Spleen (tissue), 11 donors: ENCODE data around the gene JSRP1. TPM values are rescaled to one million over a fixed set of nuclear protein-coding genes. Genes with fewer than 3 reads are reported as not detected.
A peak's percentile ranks its signal among the peaks of the same experiment; 100 is the strongest.

Source experiments
- DNase-seq: peaks from one replicate; pipeline ENCODE4 v3.0.0-alpha.2; 2020
- H3K27ac ChIP-seq, 8 donors: fragments of 200-600 bp; sonication (generic) in 7 of 8; 1 replicate in 4 of 8; 2 replicates in 4 of 8; pipeline versions ENCODE4 v1.5.0 to v1.8.0; 2016 to 2021; ENCODE audit warnings: inconsistent platforms in 4 of 8, mild to moderate bottlenecking in 4 of 8, moderate library complexity in 1 of 8
- H3K27me3 ChIP-seq, 7 donors: fragments of 200-600 bp; sonication (generic) in 6 of 7; replicated peaks in 1 of 7; 1 replicate in 4 of 7; 2 replicates in 3 of 7; pipeline versions ENCODE4 v1.5.0 to v1.8.0; 2016 to 2021; ENCODE audit warnings: inconsistent platforms in 3 of 7, mild to moderate bottlenecking in 1 of 7
- H3K36me3 ChIP-seq, 6 donors: fragments of 200-600 bp; sonication (generic) in 5 of 6; 1 replicate in 4 of 6; 2 replicates in 2 of 6; pipeline versions ENCODE4 v1.5.0 to v1.8.0; 2016 to 2021; ENCODE audit warnings: inconsistent platforms in 2 of 6
- H3K4me1 ChIP-seq, 6 donors: fragments of 200-600 bp; sonication (generic) in 5 of 6; 1 replicate in 3 of 6; 2 replicates in 3 of 6; pipeline versions ENCODE4 v1.5.0 to v1.8.0; 2016 to 2021; ENCODE audit warnings: inconsistent platforms in 3 of 6
- H3K4me3 ChIP-seq, 8 donors: fragments of 200-600 bp; sonication (generic) in 7 of 8; 1 replicate in 4 of 8; 2 replicates in 4 of 8; pipeline versions ENCODE4 v1.5.0 to v1.8.0; 2016 to 2021; ENCODE audit warnings: inconsistent platforms in 4 of 8, mild to moderate bottlenecking in 4 of 8, moderate library complexity in 2 of 8
- H3K9me3 ChIP-seq, 8 donors: fragments of 200-600 bp; sonication (generic) in 7 of 8; 1 replicate in 4 of 8; 2 replicates in 4 of 8; pipeline versions ENCODE4 v1.5.0 to v1.8.0; 2016 to 2021; ENCODE audit warnings: inconsistent platforms in 4 of 8
- CTCF ChIP-seq, 11 experiments: fragments of 200-600 bp in 7 of 11; fragments of 450-650 bp in 4 of 11; sonication (generic) in 4 of 11; IDR thresholded peaks in 8 of 11; conservative IDR thresholded peaks in 3 of 11; 1 replicate in 7 of 11; 2 replicates in 4 of 11; pipeline versions ENCODE4 v1.4.0 to v1.8.0; 2016 to 2021; ENCODE audit warnings: antibody characterized with exemption in 11 of 11, inconsistent platforms in 4 of 11, mild to moderate bottlenecking in 1 of 11
- POLR2A ChIP-seq, 3 donors: fragments of 450-650 bp; IDR thresholded peaks; one replicate each; pipeline ENCODE4 v1.5.1; 2017; ENCODE audit warnings: antibody characterized with exemption in 3 of 3, mild to moderate bottlenecking in 1 of 3
- POLR2AphosphoS5 ChIP-seq, 3 donors: sonication (generic); formaldehyde crosslinking; IDR thresholded peaks; one replicate each; pipeline ENCODE4 v1.5.1; 2017; ENCODE audit warnings: antibody characterized with exemption in 3 of 3
- WGBS, 5 donors: extraction: QIAGEN DNeasy Blood & Tissue Kit in 3 of 5; methylation state at CpG; one replicate each; pipeline versions ENCODE4 v1.1.5 to v1.1.7; 2013 to 2018; 5-methylcytosine and 5-hydroxymethylcytosine counted together
- intact Hi-C: fragments of 100-400 bp; cut with DNase I; formaldehyde crosslinking; loops from one replicate; pipeline ENCODE4 v1.15.0; 2023; ENCODE audit warnings: low total_unique reads
- polyA plus RNA-seq, 3 donors: library from polyadenylated mRNA; stranded (reverse); fragments of 200-250 nt; gene quantifications; one replicate each; pipeline ENCODE4 v1.2.1, GENCODE V29; 2013
- total RNA-seq, 7 donors: library from RNA; depleted of rRNA in 3 of 7; stranded (reverse); fragments of >200 nt in 3 of 7; fragmentation: NEBNext Ultra II Directional in 4 of 7; extraction: Animal tissue kit (Norgen Biotek cat#: 25700) in 4 of 7; gene quantifications; one replicate each; pipeline versions ENCODE4 v1.1.0 to v1.2.1, GENCODE V29; 2016 to 2021
- donor health status: healthy with polysubstance abuse.
- donor health status: DM: no; HTN: no; CAD: no; lungs with moderate emphysema.
- donor health status: DM: no; HTN: no; CAD: no.
- donor health status: Bipolar disorder and iron deficiency.
- donor health status: healthy.
- donor health status: DM: no; HTN: no; CAD: no.
- donor health status: DM: yes; HTN: yes; CAD: no.

JSRP1 gene
- total and polyA plus RNA-seq, 10 donors = 1.2 to 4.8 (median 3.1) TPM

- H3K4me1 ChIP-seq = peaks cover 0 to 16% (median 2%) of the 10 kb centered on the region in 6 donors
- peak overlapping the region in 3 of 8 donors; percentile 21 to 54 (median 31) for H3K27ac ChIP-seq
- H3K4me3 ChIP-seq = no peak overlapping the region
- intact Hi-C loops = no loop called here
- WGBS, 5 donors = 96 to 98% (median 97%) methylated on average over 21 to 43 of the region's 43 CpGs
- no peaks in the 10 kb centered on the region for H3K9me3 ChIP-seq
- peaks cover 0 to 100% (median 96%) of the 10 kb centered on the region in 6 donors for H3K36me3 ChIP-seq
- peak in 1 of 3 donors; percentile 67 for TF ChIP-seq POLR2AphosphoS5 (IDR thresholded peaks at IDR 0.05)
- TF ChIP-seq CTCF (IDR thresholded peaks at IDR 0.05 in 8 of 11, conservative IDR thresholded peaks at IDR 0.05 in 3 of 11) = no peak
- DNase-seq = no peak
- no peaks in the 10 kb centered on the region for H3K27me3 ChIP-seq
Observed at GRCh38 chr19:2216361-2217225, 39.6 kb downstream of the JSRP1 start.

GRCh38 chr19:2215281-2215751 is 40.9 kb downstream of the JSRP1 start:
- peak overlapping the region in 4 of 8 donors; percentile 21 to 54 (median 30) for H3K27ac ChIP-seq
- no peak for DNase-seq
- WGBS, 5 donors = 71 to 84% (median 80%) methylated on average over 20 to 31 of the region's 31 CpGs

GRCh38 chr19:2214251-2214650 is 42.0 kb downstream of the JSRP1 start:
- Histone ChIP-seq H3K27ac (no peak overlapping the region), H3K9me3 (no peaks in the 10 kb centered on the region), H3K36me3 (peaks cover 0 to 100% (median 96%) of the 10 kb centered on the region in 6 donors), H3K4me3 (no peak overlapping the region), H3K27me3 (no peaks in the 10 kb centered on the region), H3K4me1 (peaks cover 0 to 16% (median 6%) of the 10 kb centered on the region in 6 donors)
- 91 to 97% (median 95%) methylated on average over 11 to 17 of the region's 17 CpGs for WGBS, 5 donors
- no peak for DNase-seq
- TF ChIP-seq POLR2A (IDR thresholded peaks at IDR 0.05) = no peak
- TF ChIP-seq POLR2AphosphoS5 (IDR thresholded peaks at IDR 0.05) = peak in 1 of 3 donors; percentile 49
- intact Hi-C loops = no loop called here

More at GRCh38 chr19:2215281-2215751, 40.9 kb downstream of the JSRP1 start:
- no peak for TF ChIP-seq POLR2A (IDR thresholded peaks at IDR 0.05)
- peak in 2 of 3 donors; percentile 51 to 59 for TF ChIP-seq POLR2AphosphoS5 (IDR thresholded peaks at IDR 0.05)
- TF ChIP-seq CTCF (IDR thresholded peaks at IDR 0.05 in 8 of 11, conservative IDR thresholded peaks at IDR 0.05 in 3 of 11) = no peak
- Histone ChIP-seq H3K4me1 (peaks cover 0 to 11% (median 2%) of the 10 kb centered on the region in 6 donors), H3K9me3 (no peaks in the 10 kb centered on the region), H3K4me3 (peak overlapping the region in 1 of 8 donors; percentile 7), H3K36me3 (peaks cover 0 to 100% (median 97%) of the 10 kb centered on the region in 6 donors), H3K27me3 (no peaks in the 10 kb centered on the region)
- intact Hi-C loops = no loop called here

- Histone ChIP-seq H3K36me3 (peaks cover 0 to 100% (median 92%) of the 10 kb centered on the region in 6 donors), H3K9me3 (no peaks in the 10 kb centered on the region), H3K27ac (no peak overlapping the region), H3K4me3 (no peak overlapping the region), H3K4me1 (peaks cover 0 to 21% (median 10%) of the 10 kb centered on the region in 6 donors), H3K27me3 (no peaks in the 10 kb centered on the region)
- no peak for DNase-seq
- 77 to 92% (median 87%) methylated on average over 22 to 26 of the region's 26 CpGs for WGBS, 5 donors
- intact Hi-C loops = no loop called here
- TF ChIP-seq POLR2AphosphoS5 (IDR thresholded peaks at IDR 0.05) = peak in 1 of 3 donors; percentile 5
- no peak for TF ChIP-seq POLR2A (IDR thresholded peaks at IDR 0.05)
Observed at GRCh38 chr19:2213799-2214198, 42.4 kb downstream of the JSRP1 start.
